GM18498 (cell line): ENCODE measurements around the gene KIF1A.
"Not testable (repeated sequence)": the region's sequence is repeated elsewhere in the genome, so short reads cannot be mapped to it uniquely, and the experiment has no call there.

Experiments used
- ATAC-seq: cut with Tn5 transposase; IDR thresholded peaks from one replicate; pipeline ENCODE4 v1.9.1; 2021; ENCODE audit warnings: mild to moderate bottlenecking, moderate library complexity; ENCODE audit not compliant: unreplicated experiment

KIF1A gene

GRCh38 chr2:240789501-240790369, 30.3 kb downstream of the KIF1A start:
- ATAC-seq: no peak

DNA sequence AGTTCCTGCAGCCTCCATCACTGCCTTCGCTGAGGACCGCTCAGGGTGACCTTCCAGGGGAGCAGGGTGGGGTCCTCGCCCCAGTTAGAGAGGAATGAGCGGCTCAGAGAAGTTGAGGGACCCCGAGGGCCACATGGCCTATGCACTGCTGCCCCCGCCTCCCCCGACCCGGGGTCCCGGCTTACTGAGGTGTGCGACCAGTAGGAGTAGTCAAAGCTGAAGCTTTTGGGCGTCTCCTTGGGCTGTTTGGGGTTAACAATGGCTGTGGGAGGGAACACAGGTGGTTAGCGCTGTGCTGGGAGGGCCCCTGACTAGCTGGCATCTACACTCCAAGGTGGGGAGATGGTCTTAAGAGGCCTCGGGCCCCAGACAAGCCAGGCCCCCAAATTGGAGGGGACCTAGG, 31.0 kb downstream of the KIF1A start:
- ATAC-seq: no peak

- ATAC-seq: no peak
Observed at GRCh38 chr2:240788482-240788881, 31.5 kb downstream of the KIF1A start.

- no peak for ATAC-seq
Observed at GRCh38 chr2:240787521-240788472, 32.2 kb downstream of the KIF1A start.

DNA sequence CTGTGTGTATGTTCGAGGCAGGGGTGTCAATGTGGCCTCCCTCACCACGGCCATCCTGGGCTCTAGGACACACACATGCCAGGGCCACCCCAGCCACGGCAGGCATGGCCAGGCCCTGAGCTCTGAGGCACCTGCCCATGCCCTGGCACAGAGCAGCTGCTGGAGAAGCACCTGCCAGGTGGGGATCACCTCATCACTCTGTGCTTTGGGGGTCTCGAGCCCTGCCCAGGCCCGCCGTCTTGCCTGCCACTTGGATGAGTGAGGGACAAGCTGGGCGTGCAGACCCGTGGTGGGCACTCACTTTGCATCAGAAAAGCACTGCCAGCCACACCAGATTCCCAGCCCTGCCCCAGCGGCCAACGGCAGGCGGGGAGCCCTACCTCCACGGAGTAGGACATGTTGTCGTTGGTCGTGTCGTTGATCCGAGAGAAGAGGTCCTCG, 33.1 kb downstream of the KIF1A start:
- no peak for ATAC-seq

DNA sequence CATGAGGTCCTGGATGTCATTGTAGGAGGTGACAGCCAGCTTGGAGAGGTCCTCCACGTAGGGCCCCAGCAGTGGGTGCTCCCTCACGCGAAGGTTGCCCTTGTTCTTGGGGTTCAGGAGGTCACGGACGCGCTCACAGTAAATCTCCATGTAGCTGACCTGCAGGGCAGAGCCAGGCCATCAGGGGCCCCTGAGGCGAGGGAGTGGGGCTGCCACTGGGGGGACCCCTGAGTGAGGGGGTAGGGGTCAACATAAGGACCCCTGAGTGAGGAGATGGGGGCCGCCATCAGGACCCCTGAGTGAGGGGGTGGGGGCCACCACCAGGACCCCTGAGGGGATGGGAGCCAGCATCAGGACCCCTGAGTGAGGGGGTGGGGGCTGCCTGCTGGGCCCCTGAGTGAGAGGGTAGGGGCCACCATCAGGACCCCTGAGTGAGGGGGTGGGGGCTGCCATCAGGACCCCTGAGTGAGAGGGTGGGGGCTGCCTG, 33.6 kb downstream of the KIF1A start:
- no peak for ATAC-seq

DNA sequence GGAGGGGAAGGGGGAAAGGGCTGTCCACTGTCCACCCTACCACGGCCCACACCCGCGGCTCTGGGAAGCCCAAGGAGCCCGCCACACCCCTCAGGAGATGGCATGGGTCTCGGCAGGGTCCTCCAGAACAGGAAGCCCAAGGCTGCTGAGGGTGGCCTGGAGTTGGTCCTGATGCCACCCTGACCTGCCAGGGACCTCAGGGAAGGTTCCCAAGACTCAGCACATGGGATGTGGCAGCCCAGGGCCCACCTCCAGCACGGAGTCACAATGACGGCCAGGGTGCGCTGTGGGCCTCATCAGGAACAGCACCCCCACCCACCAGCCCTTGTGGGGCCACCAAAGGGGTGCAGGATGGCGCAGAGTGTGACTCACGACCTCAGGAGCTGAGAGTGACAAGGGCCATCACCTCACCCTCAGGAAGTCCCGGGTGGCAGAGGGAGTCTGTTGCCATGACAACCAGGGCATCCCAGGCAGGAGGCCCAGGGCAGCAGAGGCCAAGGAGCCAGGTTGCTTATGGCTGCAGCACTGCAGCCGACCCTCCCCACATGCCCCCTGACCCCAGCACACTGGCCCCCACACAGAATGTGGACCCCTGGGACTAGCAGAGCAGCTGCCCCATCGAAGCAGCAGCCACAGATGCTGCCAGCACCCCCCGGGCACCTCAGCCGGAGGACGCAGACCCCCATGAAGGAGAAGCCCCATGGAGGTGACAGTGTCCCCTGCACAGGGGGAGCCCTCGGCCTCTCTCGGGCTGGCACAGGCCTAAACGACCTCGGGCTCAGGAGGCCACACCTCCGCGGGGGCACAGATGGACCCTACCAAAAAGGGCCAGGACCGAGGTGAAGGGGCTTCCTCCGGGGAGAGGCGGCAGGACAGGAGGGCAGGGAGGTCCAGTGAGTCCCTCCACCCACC, 34.3 kb downstream of the KIF1A start:
- no peak for ATAC-seq

GRCh38 chr2:240784629-240785423, 35.2 kb downstream of the KIF1A start:
- no peak for ATAC-seq

GRCh38 chr2:240783819-240784621, 36.0 kb downstream of the KIF1A start:
- ATAC-seq: no peak

- no peak for ATAC-seq
Observed at GRCh38 chr2:240782886-240783818, 36.9 kb downstream of the KIF1A start.

DNA sequence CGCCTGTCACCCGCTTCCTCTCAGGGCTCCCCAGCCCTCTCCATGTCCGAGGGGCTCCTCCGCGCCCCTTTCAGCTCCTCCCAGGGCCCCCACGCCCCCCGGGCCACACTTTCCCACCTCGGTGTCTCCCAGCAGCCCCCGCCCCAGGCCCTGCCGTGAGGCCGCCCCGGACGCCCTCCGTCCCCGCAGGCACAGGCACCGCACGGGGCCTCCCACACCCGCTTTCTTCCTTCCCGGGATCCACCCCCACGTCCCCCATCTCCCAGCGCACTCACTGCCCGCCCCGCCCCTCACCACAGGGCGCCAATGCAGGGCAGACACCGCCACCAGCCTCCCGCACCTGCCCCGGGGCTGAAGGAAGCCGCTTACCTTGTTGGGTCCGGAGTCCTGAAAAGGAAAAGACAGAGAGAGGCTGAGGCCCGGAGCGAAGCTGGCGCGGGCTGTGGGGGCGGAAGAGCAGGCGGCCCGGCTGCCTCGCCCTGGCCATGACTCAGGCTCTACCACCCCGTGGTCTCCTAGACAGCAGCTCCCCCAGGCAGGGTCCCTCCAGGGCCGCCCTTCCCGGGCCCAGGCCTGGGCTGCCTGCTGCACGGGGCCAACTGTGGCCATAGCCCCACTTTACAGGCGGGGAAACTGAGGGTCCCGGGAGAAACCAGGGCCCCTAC, 37.7 kb downstream of the KIF1A start:
- no peak for ATAC-seq

- ATAC-seq: no peak
Observed at GRCh38 chr2:240781471-240782220, 38.4 kb downstream of the KIF1A start.

DNA sequence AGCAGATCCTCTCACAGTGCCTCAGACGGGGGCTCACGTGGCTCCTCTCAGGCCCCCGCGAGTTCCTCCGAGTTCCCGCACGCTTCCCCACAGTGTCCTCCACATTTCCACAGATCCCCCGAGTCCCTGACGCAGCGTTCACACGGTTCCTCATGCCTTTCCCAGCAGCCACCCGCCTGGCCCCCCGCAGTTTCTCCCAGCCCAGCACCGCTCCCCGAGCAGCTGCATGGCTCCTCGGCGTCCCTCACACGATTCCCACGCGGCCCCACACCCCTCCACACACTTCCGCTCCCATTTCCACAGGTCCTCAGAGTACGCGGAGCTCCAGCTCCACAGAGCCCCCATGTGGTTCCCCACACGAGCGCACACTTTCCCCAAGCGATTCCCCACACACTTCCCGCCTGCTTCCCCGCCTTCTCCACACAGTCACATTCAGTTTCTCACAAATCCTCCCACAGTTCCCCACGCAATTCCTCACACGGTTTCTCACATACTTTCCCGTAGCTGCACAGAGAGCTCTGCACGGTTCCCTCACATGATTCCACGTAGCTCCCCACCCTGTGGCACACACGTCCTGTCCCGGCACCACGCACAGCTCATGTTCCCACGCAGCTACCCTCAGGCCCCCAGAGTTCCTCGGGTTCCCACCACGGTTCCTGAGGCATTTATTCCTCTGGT, 39.9 kb downstream of the KIF1A start:
- no peak for ATAC-seq

GRCh38 chr2:240779250-240779832, 40.7 kb downstream of the KIF1A start:
- ATAC-seq: not testable (repeated sequence)

GRCh38 chr2:240778426-240778825, 41.6 kb downstream of the KIF1A start:
- ATAC-seq: no peak
